Fibroblast of mammary gland (primary cell): ENCODE measurements around the gene CDK19.
"Not testable (repeated sequence)": the region's sequence is repeated elsewhere in the genome, so short reads cannot be mapped to it uniquely, and the experiment has no call there.

ENCODE experiments used
- DNase-seq: peaks from one replicate; pipeline ENCODE4 v3.0.0-alpha.2; 2010; ENCODE audit warnings: low read depth
- H3K4me3 ChIP-seq: 2 replicates; pipeline ENCODE4 v1.5.1; 2011; ENCODE audit warnings: low read depth, mild to moderate bottlenecking, low read length, moderate library complexity; ENCODE audit not compliant: control insufficient read depth
- CTCF ChIP-seq: conservative IDR thresholded peaks from 2 replicates; pipeline ENCODE4 v1.5.1; 2011; ENCODE audit warnings: low read depth, low read length, inconsistent platforms; ENCODE audit not compliant: control insufficient read depth, insufficient read depth

The CDK19 gene

DNA sequence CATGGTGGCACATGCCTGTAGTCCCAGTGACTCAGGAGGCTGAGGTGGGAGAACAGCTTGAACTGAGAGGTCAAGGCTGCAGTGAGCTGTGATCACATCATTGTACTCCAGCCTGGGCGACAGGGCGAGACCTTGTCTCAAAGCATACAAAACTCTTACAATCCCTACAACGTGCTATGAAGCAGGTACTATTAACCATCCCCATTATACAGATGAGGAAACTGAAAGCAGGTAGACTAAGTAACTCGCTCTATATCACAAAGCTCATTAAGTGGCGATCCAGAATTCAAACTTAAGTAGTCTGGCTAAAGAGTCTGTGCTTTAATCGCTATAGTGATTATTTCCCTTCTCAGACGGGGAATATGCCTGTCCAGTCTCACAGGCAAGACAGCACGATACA lies 54.7 kb downstream of the CDK19 start:
- TF ChIP-seq CTCF: no peak
- no peak for DNase-seq

GRCh38 chr6:110760098-110760497 lies 55.2 kb downstream of the CDK19 start:
- H3K4me3 ChIP-seq, DNase-seq: not testable (repeated sequence)

More for the DNA sequence above, 54.7 kb downstream of the CDK19 start:
- no peak overlapping the region for H3K4me3 ChIP-seq

- no peak overlapping the region for H3K4me3 ChIP-seq
- no peak for TF ChIP-seq CTCF
- DNase-seq: no peak
Observed at GRCh38 chr6:110757926-110758325, 57.3 kb downstream of the CDK19 start.

- no peak for TF ChIP-seq CTCF
- no peak for DNase-seq
- no peak overlapping the region for H3K4me3 ChIP-seq
Observed at GRCh38 chr6:110756817-110757216, 58.5 kb downstream of the CDK19 start.

- no peak for TF ChIP-seq CTCF
- DNase-seq: no peak
- no peak overlapping the region for H3K4me3 ChIP-seq
Observed at GRCh38 chr6:110755411-110755834, 59.8 kb downstream of the CDK19 start.

DNA sequence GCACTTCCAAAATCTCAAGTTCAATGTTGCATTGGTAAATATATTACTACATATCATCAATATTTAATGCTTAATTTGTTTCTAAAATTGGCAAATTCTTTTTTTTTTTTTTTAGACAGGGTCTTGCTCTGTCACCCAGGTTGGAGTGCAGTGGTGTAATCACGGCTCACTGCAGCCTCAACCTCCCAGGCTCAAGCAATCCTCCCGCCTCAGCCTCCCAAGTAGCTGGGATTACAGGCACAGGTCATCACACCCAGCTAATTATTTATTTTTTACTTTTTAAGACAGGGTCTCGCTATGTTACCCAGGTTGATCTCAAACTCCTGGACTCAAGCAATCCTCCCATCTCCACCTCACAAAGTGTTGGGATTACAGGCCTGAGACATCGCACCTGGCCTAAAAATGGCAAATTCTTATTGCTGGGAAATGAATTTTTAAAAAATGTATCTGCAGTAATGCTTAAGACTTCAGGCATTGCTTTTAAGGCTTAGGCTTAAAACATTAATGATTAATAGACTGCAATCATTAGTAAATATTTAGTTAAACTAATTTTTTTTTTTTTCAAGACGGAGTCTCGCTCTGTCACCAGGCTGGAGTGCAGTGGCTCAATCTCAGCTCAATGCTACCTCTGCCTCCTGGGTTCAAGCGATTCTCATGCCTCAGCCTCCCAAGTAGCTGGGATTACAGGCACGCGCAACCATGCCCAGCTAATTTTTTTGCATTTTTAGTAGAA lies 61.2 kb downstream of the CDK19 start:
- H3K4me3 ChIP-seq, DNase-seq: not testable (repeated sequence)

DNA sequence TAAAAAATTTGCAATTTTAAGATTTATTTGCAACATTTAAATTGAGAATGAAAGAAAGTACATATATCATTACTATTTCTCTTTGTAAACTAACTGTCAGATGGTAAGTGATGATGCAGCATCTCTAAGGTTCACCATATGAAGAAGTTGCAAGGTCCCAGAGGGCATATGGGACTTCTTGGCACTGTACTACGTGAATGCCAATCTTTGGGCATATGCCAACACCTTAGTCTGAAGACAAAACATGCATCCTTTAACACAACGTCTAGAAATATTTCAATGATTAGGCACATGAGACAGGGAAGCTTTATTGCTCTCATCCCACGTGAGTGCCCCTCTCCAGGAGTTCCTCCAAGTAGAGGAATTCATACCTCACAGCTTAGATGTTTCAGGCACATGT lies 66.8 kb downstream of the CDK19 start:
- peak; percentile 1 for DNase-seq
- no peak for TF ChIP-seq CTCF

GRCh38 chr6:110746680-110747079 lies 68.6 kb downstream of the CDK19 start:
- no peak overlapping the region for H3K4me3 ChIP-seq
- no peak for DNase-seq
- no peak for TF ChIP-seq CTCF

More for the DNA sequence above, 66.8 kb downstream of the CDK19 start:
- H3K4me3 ChIP-seq: no peak overlapping the region
